Measurements from ENCODE around the gene GIMD1.
"Not testable (repeated sequence)": the region's sequence is repeated elsewhere in the genome, so short reads cannot be mapped to it uniquely, and the experiment has no call there.

Gene GIMD1

DNA sequence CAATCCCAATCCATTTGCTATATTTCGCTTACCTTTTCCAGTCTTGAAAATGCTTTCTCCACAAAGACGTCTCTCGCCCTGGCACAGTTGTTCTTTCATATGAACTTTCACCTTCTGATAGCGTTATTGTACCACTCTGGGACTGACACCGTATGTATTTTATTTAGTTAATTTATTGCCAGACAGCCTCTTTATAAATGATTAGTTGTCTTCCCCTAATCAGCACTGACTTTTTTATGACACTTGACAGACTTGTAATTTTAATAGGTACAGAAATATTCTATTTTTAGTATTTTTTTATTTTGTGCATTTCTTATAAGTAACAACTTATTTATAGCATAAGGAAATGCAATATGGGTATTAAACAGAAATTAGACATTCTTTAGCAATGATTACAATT lies at the start of gene GIMD1:
TSS of gene GIMD1 (minus strand) at position 101 of the 400 bp plus-strand sequence. CDS start 1,343 bp downstream, outside the sequence.
- DNase-seq: no peak

- DNase-seq: no peak
These were observed 45.8 kb upstream of the GIMD1 start for GRCh38 chr4:106414366-106414765.

DNA sequence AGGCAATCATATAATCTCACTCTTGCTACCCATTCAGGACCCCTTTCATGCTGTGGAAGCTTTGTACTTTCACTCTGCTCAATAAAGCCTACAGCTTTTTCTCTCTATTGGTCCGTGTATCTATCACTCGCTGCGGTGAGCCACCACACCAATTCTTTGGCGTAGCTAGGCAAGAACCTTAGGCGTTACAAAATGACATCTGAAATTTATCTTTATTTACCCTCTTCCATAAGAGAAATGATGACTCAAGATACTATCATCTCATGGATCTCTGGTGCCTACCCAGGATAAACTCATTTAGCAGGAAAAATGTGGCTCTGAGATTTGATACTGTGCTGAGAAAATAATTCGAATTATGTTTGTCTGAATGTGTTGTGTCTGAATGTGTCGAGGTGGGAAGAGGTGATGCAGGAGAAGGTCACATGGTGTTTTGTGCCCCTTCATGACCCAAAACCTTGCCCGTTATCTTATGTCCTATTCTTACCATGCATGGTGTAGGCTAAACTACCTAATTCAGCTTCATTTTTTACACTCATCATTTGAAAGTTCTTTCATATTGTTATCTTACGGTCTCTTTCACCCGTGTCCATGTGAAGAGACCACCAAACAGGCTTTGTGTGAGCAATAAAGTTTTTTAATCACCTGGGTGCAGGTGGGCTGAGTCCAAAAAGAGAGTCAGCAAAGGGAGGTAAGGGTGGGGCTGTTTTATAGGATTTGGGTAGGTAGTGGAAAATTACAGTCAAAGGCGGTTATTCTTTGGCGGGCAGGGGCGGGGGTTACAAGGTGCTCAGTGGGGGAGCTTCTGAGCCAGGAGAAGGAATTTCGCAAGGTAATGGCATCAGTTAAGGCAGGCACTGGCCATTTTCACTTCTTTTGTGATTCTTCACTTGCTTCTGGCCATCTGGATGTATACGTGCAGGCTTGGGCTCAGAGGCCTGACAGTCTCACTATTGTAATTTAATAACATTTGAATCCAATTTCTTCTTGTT lies 41.6 kb upstream of the GIMD1 start:
- no peak for DNase-seq

GRCh38 chr4:106408004-106408403 lies 39.4 kb upstream of the GIMD1 start:
- not testable (repeated sequence) for DNase-seq

DNA sequence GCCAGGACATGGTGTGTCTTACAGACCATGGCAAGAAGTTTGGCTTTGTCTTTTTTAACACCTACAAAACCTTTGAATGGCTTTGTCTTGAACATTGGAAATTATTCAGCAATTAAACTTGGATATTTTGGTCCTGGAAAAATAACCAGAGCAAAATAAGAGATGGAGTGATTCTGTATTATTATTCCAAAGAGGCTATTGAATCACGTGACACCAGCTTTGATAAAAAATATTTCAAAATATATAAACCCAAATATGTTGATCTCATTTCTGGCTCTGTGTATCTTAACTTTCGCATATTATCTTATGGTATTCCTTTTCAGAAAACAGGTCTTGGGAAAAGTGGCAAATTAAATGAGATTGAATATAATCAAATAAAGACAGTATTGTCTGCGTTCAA lies 32.6 kb upstream of the GIMD1 start:
- no peak for DNase-seq

DNA sequence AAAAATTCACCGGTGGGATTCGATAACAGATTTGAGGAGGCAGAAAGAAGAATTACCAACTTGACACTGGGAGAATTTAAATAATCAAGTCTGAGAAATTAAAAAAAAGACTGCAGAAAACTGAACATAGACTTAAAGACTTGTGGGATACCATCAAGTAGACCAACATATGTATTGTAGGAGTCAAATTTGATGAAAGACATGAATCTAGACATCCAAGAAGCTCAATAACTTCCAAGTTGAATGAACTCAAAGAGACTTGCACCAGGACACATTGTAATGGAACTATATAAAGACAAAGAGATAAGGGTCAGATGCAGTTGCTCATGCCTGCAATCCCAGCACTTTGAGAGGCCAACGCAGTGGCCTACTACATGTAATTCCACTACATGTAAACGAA lies 30.3 kb upstream of the GIMD1 start:
- not testable (repeated sequence) for DNase-seq

- DNase-seq: no peak
These were observed 27.0 kb upstream of the GIMD1 start for GRCh38 chr4:106395582-106395981.

DNA sequence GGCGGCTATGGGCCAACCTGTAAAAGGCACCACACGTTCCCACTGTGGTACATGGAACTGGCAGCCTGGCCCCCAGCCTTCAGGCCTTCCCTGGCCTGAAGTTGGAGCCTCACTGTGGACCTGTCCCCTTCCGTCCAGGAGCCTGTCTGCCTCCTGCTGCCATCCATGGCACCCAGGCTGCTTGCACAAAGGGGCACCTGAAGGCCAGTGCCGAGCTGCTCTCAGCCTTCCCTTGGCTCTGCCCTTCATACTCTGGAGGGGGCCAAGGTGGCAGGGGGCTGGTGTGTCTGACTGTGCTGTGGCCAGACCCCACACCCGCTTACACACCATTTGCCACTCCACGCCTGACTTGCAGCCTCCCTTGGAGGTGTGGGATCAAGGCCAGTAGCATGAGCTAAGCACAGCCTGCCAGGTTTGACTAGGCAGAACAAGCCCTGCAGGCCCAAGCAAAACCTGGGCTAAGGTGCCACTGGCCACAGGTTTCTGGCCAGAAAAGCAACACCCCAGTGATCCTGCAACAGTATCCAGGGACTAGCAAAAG lies 17.3 kb upstream of the GIMD1 start:
- DNase-seq: no peak

DNA sequence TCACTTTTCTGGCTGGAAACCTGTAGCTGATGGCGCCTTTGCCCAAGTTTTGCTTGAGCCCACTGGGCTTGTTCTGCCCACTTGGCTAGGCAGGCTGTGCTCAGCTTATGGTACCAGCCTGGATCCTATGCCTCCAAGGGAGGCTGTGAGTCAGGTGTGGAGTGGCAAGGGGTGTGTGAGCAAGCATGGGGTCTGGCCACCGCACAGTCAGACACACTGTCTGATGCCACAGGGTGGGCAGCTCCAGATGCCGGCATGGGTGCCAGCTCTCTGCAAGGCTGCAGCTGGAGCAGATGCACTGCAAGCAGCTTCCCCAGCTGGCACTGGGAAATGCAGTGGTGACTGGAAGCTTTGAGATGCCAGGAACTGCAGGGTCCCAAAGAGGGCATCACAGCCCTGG lies 16.3 kb upstream of the GIMD1 start:
- no peak for DNase-seq

GRCh38 chr4:106380179-106380578 lies 11.6 kb upstream of the GIMD1 start:
- no peak for DNase-seq

GRCh38 chr4:106373026-106373425 lies 4.4 kb upstream of the GIMD1 start:
- DNase-seq: no peak

- DNase-seq: no peak
These were observed 2.6 kb upstream of the GIMD1 start for GRCh38 chr4:106371161-106371560.

DNA sequence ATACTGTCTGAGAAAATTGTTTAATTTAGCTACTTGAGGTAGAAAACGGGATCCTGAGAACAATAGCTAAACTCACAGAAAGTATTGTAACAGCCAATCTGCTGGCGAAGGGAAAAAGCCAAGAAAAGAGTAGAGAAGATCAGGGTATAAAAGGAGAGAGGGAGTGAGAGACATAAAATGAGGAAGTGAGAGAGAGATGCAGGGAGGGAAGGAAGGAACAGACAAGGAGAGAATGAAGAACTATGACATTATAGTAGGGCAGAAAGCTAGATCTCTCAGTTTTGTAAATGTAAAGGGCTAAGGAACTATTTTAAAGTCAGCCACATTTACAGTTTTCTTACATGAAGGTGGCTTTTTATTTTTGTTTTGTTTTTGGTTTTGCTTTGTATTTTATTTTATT lies 1.6 kb upstream of the GIMD1 start:
- no peak for DNase-seq

DNA sequence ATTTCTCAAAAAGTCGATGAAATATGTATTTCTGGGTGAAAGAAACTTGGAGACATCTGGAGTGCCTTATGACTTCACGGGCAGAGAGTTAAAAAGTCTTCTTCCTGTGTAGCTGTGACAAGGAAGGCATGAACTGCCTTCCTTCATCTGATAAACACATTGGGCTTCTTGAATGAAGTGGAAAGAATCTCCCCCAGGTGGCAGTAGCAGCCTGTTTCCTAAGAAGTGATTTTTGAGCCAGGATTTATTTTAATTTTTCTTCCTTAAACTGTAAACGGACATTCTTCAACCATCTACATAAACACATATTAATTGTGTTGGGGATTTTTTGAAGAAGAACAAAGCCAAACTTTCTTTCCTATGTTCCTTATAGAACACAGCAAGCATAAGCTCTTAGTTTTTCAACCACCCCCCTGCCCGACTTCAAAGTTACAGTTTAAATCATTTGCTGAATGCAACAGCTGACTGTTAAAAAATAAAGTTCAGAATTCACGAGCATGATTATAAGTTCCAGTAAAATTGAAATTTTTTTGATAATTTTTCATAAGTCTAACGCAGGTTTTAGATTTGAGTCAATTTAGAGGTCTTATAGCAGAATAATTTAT lies 980 bp upstream of the GIMD1 start:
- DNase-seq: no peak

GRCh38 chr4:106367072-106367471 lies 1.5 kb downstream of the GIMD1 start:
- no peak for DNase-seq

GRCh38 chr4:106366026-106366425 lies 2.6 kb downstream of the GIMD1 start:
- no peak for DNase-seq

GRCh38 chr4:106365613-106366012 lies 3.0 kb downstream of the GIMD1 start:
- DNase-seq: peak in 1 of 14 donors; percentile 2

DNA sequence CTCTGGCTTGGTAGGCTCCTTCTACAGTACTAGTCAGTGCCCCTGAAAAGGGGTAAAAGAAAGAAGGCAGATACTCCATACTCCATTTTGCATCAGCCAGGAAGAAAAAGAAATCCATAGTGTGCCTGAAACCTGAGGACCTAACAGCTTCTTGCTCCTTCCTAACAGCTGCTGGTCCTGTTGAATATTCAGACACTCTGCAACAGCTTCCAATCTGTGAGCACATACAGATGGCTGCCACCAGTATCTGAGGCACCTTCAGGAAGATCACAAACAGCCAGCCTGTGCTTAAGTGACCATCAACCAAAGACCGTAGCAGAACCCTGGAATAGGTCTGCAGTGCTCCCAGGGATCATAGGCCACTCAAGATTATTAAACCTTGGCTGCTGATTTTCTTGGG lies 4.3 kb downstream of the GIMD1 start:
- DNase-seq: no peak

GRCh38 chr4:106362086-106362825 lies 6.3 kb downstream of the GIMD1 start:
- DNase-seq: no peak

GRCh38 chr4:106358899-106359298 lies 9.7 kb downstream of the GIMD1 start:
- no peak for DNase-seq

DNA sequence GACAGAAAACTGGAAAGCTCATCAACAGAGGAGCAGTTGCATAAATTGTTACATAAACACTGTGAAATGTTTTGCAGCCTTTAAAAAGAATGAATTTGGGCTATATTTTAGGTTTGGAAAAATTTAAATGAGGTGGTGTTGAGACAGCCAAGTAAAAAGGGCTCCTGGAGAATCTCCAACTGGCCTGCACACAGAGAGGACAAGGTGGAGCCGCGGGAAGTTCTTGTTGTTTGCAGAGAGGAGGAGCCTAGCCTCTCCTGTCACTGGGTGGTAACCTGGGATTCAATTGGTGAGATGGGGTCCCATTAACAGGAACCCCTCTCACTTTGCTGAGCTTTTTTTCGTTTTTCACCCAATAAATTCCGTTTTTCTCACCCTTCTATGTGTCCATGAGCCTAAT lies 13.4 kb downstream of the GIMD1 start:
- no peak for DNase-seq

GRCh38 chr4:106353786-106354185 lies 14.8 kb downstream of the GIMD1 start:
- no peak for DNase-seq

GRCh38 chr4:106351016-106351415 lies 17.6 kb downstream of the GIMD1 start:
- no peak for DNase-seq
